OCI-LY1 (cell line): ENCODE measurements around the gene STAB1.

Source experiments
- H2AFZ ChIP-seq: fragments of 200-600 bp; sonication (generic), shearing (Covaris generic); 2 replicates; pipeline ENCODE4 v1.6.0; 2014; ENCODE audit warnings: antibody characterized with exemption, mild to moderate bottlenecking, low read length
- H3F3A ChIP-seq: fragments of 200-600 bp; sonication (generic), shearing (Covaris generic); 2 replicates; pipeline ENCODE4 v1.6.0; 2014; ENCODE audit warnings: mild to moderate bottlenecking, antibody characterized with exemption, low read length, moderate library complexity; ENCODE audit not compliant: insufficient read depth
- H3K27ac ChIP-seq: fragments of 200-600 bp; sonication (generic); 2 replicates; pipeline ENCODE4 v1.5.1; 2014; ENCODE audit warnings: low read length, mixed run types, mild to moderate bottlenecking, low read depth; ENCODE audit not compliant: poor library complexity, severe bottlenecking
- H3K27me3 ChIP-seq: fragments of 200-600 bp; sonication (generic); 2 replicates; pipeline ENCODE4 v1.6.0; 2014; ENCODE audit warnings: antibody characterized with exemption, mild to moderate bottlenecking, low read length, moderate library complexity; ENCODE audit not compliant: insufficient read depth
- H3K36me3 ChIP-seq: fragments of 200-600 bp; sonication (generic); 2 replicates; pipeline ENCODE4 v1.6.1; 2014; ENCODE audit warnings: mild to moderate bottlenecking, antibody characterized with exemption, low read length, moderate library complexity, mixed read lengths; ENCODE audit not compliant: insufficient read depth
- H3K4me1 ChIP-seq: fragments of 200-600 bp; sonication (generic); 2 replicates; pipeline ENCODE4 v1.5.1; 2014; ENCODE audit warnings: mild to moderate bottlenecking, low read length, moderate library complexity; ENCODE audit not compliant: insufficient read depth, severe bottlenecking
- H3K4me2 ChIP-seq: fragments of 200-600 bp; sonication (generic), shearing (Covaris generic); 2 replicates; pipeline ENCODE4 v1.6.1; 2014; ENCODE audit warnings: low read length
- H3K4me3 ChIP-seq: fragments of 200-600 bp; sonication (generic); 2 replicates; pipeline ENCODE4 v1.5.1; 2014; ENCODE audit warnings: low read length, low read depth, mild to moderate bottlenecking, mixed read lengths; ENCODE audit not compliant: poor library complexity, severe bottlenecking
- H3K79me2 ChIP-seq: fragments of 200-600 bp; shearing (Covaris generic); 2 replicates; pipeline ENCODE4 v1.6.1; 2016; ENCODE audit warnings: mixed run types, low read length, mixed read lengths; ENCODE audit not compliant: insufficient read depth
- H3K9ac ChIP-seq: fragments of 200-600 bp; sonication (generic), shearing (Covaris generic); 2 replicates; pipeline ENCODE4 v1.6.1; 2014; ENCODE audit warnings: mild to moderate bottlenecking, low read length, mixed read lengths
- H3K9me2 ChIP-seq: fragments of 200-600 bp; sonication (generic), shearing (Covaris generic); 2 replicates; pipeline ENCODE4 v1.6.1; 2014; ENCODE audit warnings: low read depth, mild to moderate bottlenecking, low read length, mixed read lengths
- H3K9me3 ChIP-seq: fragments of 200-600 bp; shearing (Covaris generic); 2 replicates; pipeline ENCODE4 v1.6.1; 2014; ENCODE audit warnings: low read length, mixed read lengths
- H4K20me1 ChIP-seq: fragments of 200-600 bp; sonication (generic), shearing (Covaris generic); 2 replicates; pipeline ENCODE4 v1.6.0; 2016; ENCODE audit warnings: mild to moderate bottlenecking, low read length; ENCODE audit not compliant: insufficient read depth
- EZH2 ChIP-seq: fragments of 200-600 bp; sonication (generic), shearing (Covaris generic); IDR thresholded peaks from 2 replicates; pipeline ENCODE4 v1.8.0; 2017; ENCODE audit warnings: borderline replicate concordance, mixed run types, mild to moderate bottlenecking, antibody characterized with exemption, low read length, moderate library complexity, mixed read lengths
- TF ChIP-seq, protein P1 (sequence below): fragments of 200-600 bp; sonication (generic), shearing (Covaris generic); IDR thresholded peaks from 2 replicates; pipeline ENCODE4 v1.5.1; 2017; ENCODE audit warnings: mild to moderate bottlenecking, antibody characterized with exemption, low read length, moderate library complexity, mixed read lengths

STAB1 gene

GRCh38 chr3:52492059-52492458, 3.1 kb upstream of the STAB1 start:
- H3K79me2 ChIP-seq: no peaks in the 10 kb centered on the region
- H4K20me1 ChIP-seq: no peaks in the 10 kb centered on the region
- H3K4me2 ChIP-seq: no peak overlapping the region
- peaks cover 58% of the 10 kb centered on the region; the same call in 1 of the 2 replicates for H3K36me3 ChIP-seq
- H3K27me3 ChIP-seq: no peaks in the 10 kb centered on the region; the same call in 1 of the 2 replicates
- H3K4me3 ChIP-seq: no peak overlapping the region
- H3K9ac ChIP-seq: no peak overlapping the region
- H3K4me1 ChIP-seq: no peaks in the 10 kb centered on the region
- no peaks in the 10 kb centered on the region for H3K9me3 ChIP-seq
- no peak overlapping the region for H3K27ac ChIP-seq
- H3F3A ChIP-seq: no peaks in the 10 kb centered on the region
- no peaks in the 10 kb centered on the region for H3K9me2 ChIP-seq
- no peak overlapping the region for H2AFZ ChIP-seq
- TF ChIP-seq EZH2: no peak
- TF ChIP-seq, protein P1, sequence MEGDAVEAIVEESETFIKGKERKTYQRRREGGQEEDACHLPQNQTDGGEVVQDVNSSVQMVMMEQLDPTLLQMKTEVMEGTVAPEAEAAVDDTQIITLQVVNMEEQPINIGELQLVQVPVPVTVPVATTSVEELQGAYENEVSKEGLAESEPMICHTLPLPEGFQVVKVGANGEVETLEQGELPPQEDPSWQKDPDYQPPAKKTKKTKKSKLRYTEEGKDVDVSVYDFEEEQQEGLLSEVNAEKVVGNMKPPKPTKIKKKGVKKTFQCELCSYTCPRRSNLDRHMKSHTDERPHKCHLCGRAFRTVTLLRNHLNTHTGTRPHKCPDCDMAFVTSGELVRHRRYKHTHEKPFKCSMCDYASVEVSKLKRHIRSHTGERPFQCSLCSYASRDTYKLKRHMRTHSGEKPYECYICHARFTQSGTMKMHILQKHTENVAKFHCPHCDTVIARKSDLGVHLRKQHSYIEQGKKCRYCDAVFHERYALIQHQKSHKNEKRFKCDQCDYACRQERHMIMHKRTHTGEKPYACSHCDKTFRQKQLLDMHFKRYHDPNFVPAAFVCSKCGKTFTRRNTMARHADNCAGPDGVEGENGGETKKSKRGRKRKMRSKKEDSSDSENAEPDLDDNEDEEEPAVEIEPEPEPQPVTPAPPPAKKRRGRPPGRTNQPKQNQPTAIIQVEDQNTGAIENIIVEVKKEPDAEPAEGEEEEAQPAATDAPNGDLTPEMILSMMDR: no peak

GRCh38 chr3:52493232-52494017, 1.7 kb upstream of the STAB1 start:
- Histone ChIP-seq H3K4me1 (no peaks in the 10 kb centered on the region), H3K79me2 (no peaks in the 10 kb centered on the region), H2AFZ (no peak overlapping the region), H3K9me3 (no peaks in the 10 kb centered on the region), H3K36me3 (peaks cover 46% of the 10 kb centered on the region; the same call in 1 of the 2 replicates), H4K20me1 (no peaks in the 10 kb centered on the region), H3K4me2 (no peak overlapping the region), H3K27me3 (no peaks in the 10 kb centered on the region; the same call in 1 of the 2 replicates), H3K27ac (no peak overlapping the region), H3F3A (no peaks in the 10 kb centered on the region), H3K4me3 (no peak overlapping the region), H3K9ac (no peak overlapping the region), H3K9me2 (no peaks in the 10 kb centered on the region)
- TF ChIP-seq EZH2: no peak
- TF ChIP-seq, protein P1: no peak

DNA sequence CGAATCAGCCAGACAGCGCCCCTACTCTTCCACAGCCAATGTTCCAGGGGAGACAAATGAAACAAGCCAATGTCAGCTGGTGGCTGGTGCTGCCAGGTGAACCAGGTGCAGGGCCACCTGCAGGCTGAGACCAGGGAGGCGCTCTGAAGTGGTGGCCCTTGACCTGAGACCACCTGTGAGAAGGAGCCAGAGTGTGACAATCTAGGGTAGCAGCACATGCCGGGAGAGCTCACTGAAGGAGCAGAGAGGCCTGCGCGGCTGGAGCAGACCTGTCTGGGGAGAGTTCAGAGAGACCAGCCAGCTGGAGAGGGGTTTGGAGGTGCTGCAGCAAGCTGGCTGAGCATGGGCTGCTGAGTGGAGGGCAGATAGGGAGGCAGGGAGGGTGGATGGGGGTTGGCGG, 693 bp upstream of the STAB1 start:
- no peak overlapping the region for H3K9ac ChIP-seq
- TF ChIP-seq, protein P1: no peak
- TF ChIP-seq EZH2: no peak

More for the DNA sequence above, 693 bp upstream of the STAB1 start:
- H3K4me2 ChIP-seq: no peak overlapping the region
- no peaks in the 10 kb centered on the region for H3F3A ChIP-seq
- no peaks in the 10 kb centered on the region for H3K9me3 ChIP-seq
- no peaks in the 10 kb centered on the region for H3K9me2 ChIP-seq
- H3K27me3 ChIP-seq: no peaks in the 10 kb centered on the region; the same call in 1 of the 2 replicates
- H2AFZ ChIP-seq: no peak overlapping the region
- H3K4me3 ChIP-seq: no peak overlapping the region
- peaks cover 38% of the 10 kb centered on the region; the same call in 1 of the 2 replicates for H3K36me3 ChIP-seq
- no peak overlapping the region for H3K27ac ChIP-seq
- H4K20me1 ChIP-seq: no peaks in the 10 kb centered on the region
- no peaks in the 10 kb centered on the region for H3K79me2 ChIP-seq
- no peaks in the 10 kb centered on the region for H3K4me1 ChIP-seq
